NCI-H510A (cell line): Measurements from ENCODE around the gene HAUS8.
"Not testable (repeated sequence)": the region's sequence is repeated elsewhere in the genome, so short reads cannot be mapped to it uniquely, and the experiment has no call there.

Source experiments
- DNase-seq: peaks from one replicate; lab custom pipeline; 2025; lab: John Stamatoyannopoulos, UW

HAUS8 gene

GRCh38 chr19:17101686-17102628, 26.7 kb upstream of the HAUS8 start:
- no peak for DNase-seq

- DNase-seq, result no peak
These were observed 23.1 kb upstream of the HAUS8 start for GRCh38 chr19:17098326-17098725.

- DNase-seq, result no peak
These were observed 22.4 kb upstream of the HAUS8 start for GRCh38 chr19:17097593-17098126.

- DNase-seq, result no peak
These were observed 20.1 kb upstream of the HAUS8 start for GRCh38 chr19:17095141-17095919.

- not testable (repeated sequence) for DNase-seq
These were observed 19.4 kb upstream of the HAUS8 start for GRCh38 chr19:17094694-17095093.

- no peak for DNase-seq
These were observed 17.4 kb upstream of the HAUS8 start for GRCh38 chr19:17092696-17093095.

GRCh38 chr19:17091758-17092333, 16.6 kb upstream of the HAUS8 start:
- DNase-seq, result no peak

- no peak for DNase-seq
These were observed 15.3 kb upstream of the HAUS8 start for GRCh38 chr19:17090583-17090982.

GRCh38 chr19:17088552-17088951, 13.3 kb upstream of the HAUS8 start:
- DNase-seq, result no peak

GRCh38 chr19:17086834-17087233, 11.6 kb upstream of the HAUS8 start:
- no peak for DNase-seq

GRCh38 chr19:17086120-17086519, 10.9 kb upstream of the HAUS8 start:
- no peak for DNase-seq

GRCh38 chr19:17081672-17082630, 6.7 kb upstream of the HAUS8 start:
- no peak for DNase-seq

GRCh38 chr19:17080440-17080801, 5.2 kb upstream of the HAUS8 start:
- DNase-seq, result no peak

GRCh38 chr19:17079710-17080439, 4.6 kb upstream of the HAUS8 start:
- DNase-seq, result no peak

GRCh38 chr19:17078920-17079709, 3.9 kb upstream of the HAUS8 start:
- DNase-seq, result no peak

GRCh38 chr19:17078036-17078919, 3.0 kb upstream of the HAUS8 start:
- DNase-seq, result no peak

GRCh38 chr19:17077447-17078028, 2.3 kb upstream of the HAUS8 start:
- no peak for DNase-seq

- no peak for DNase-seq
These were observed 1.3 kb upstream of the HAUS8 start for GRCh38 chr19:17076543-17076991.
